Activated CD8-positive, alpha-beta memory T cell treated with anti-CD3 and anti-CD28 coated beads for 4 hours (primary cell): ENCODE data around the gene INSM2.
A peak's percentile ranks its signal among the peaks of the same experiment; 100 is the strongest.

ENCODE experiments used
- DNase-seq, 2 donors: peaks; one replicate each; pipeline ENCODE4 v3.0.0-alpha.2; 2020; ENCODE audit warnings: low read depth in 2 of 2

The INSM2 gene, protein sequence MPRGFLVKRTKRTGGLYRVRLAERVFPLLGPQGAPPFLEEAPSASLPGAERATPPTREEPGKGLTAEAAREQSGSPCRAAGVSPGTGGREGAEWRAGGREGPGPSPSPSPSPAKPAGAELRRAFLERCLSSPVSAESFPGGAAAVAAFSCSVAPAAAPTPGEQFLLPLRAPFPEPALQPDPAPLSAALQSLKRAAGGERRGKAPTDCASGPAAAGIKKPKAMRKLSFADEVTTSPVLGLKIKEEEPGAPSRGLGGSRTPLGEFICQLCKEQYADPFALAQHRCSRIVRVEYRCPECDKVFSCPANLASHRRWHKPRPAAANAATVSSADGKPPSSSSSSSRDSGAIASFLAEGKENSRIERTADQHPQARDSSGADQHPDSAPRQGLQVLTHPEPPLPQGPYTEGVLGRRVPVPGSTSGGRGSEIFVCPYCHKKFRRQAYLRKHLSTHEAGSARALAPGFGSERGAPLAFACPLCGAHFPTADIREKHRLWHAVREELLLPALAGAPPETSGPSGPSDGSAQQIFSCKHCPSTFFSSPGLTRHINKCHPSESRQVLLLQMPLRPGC

GRCh38 chr14:35533357-35534207, at the start of gene INSM2:
TSS of gene INSM2 (plus strand) at chr14:35534164. CDS start at chr14:35534253, 89 bp downstream.
- peak; percentile 18 to 21 for DNase-seq

- no peak for DNase-seq
Observed at GRCh38 chr14:35492569-35493014, 41.4 kb upstream of the INSM2 start.

- no peak for DNase-seq
Observed at GRCh38 chr14:35495278-35495677, 38.7 kb upstream of the INSM2 start.

GRCh38 chr14:35499180-35499579, 34.8 kb upstream of the INSM2 start:
- DNase-seq: no peak

- no peak for DNase-seq
Observed at GRCh38 chr14:35503646-35504045, 30.3 kb upstream of the INSM2 start.

DNA sequence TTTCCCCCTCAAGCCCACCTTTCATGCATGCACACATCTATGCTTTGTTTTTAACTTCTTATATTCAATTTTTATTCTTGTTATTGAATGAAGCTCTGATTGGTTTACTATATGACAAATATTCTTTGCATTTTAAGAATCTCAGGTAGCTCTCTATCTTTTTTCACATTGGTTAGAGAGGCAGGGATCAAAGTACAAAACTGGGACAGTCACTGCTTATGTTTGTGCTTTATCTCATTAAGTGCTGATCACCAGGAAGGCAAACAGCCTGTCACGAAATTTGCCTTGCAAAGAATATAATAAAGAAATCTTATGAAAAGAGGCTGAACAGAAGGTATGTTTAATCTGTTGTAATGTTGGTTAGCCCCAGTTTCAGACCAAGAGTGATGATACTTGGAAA, 29.7 kb upstream of the INSM2 start:
- DNase-seq: no peak

GRCh38 chr14:35506461-35506860, 27.5 kb upstream of the INSM2 start:
- no peak for DNase-seq

GRCh38 chr14:35506927-35507326, 27.0 kb upstream of the INSM2 start:
- no peak for DNase-seq

- DNase-seq: no peak
Observed at GRCh38 chr14:35509846-35510245, 24.1 kb upstream of the INSM2 start.

DNA sequence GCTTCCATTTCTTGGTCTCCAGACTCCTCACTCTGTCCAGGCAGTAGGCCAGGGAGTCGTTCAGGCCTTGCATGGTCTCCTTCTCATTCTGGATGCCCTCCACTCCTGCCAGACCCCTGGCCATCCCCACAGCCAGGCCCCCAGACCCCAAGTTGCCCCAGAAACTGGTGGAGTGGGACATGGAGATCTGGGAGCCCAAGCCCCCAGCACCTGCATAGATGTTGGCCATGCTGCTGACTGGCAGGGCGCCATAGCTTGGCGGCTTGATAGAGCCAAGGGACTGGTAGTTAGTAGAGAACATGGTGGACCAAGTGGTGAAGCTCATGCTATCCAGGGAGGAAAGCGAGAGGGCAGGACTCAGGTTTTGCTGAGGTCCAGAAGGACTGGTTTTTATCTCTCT, 21.2 kb upstream of the INSM2 start:
- no peak for DNase-seq

- no peak for DNase-seq
Observed at GRCh38 chr14:35515916-35516315, 18.0 kb upstream of the INSM2 start.

- no peak for DNase-seq
Observed at GRCh38 chr14:35519986-35520385, 14.0 kb upstream of the INSM2 start.

- DNase-seq: no peak
Observed at GRCh38 chr14:35525695-35526094, 8.3 kb upstream of the INSM2 start.

GRCh38 chr14:35526962-35527361, 7.0 kb upstream of the INSM2 start:
- DNase-seq: no peak

DNA sequence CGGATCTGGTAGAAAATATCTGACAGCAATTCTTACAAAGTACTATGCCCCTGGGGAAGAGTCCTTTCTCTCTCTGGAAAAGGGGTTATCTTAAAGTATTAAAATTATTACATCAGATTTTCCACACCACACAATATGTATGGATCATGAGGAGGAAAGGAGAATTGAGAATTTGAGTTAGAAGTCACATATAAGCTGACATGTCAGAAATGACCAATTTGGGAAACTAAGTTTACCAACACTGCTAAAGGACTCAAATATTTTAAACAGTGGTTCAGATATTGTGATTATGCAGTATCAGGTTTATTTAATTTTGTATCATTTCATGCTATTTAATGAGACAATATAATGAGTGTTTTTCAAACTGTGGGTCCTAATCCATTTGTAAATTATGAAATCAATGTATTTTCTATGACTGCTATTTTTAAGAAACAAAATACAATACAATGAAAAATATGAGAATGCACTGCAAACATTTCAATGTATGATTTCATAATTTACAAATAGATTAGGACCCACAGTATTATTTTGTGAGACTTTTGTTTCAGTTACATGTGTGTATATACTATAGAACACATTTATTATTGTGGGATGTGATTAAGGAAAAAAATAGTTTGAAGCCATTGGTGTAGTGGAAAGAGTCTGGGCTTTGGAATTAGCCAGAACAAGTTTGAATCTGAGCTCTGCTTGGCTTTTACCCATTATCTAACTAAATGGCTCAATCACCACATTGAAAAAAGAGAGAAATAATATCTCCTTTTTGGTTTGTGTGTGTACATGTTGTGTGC, 1.8 kb upstream of the INSM2 start:
- no peak for DNase-seq

GRCh38 chr14:35532783-35533356, 1.1 kb upstream of the INSM2 start:
- DNase-seq: no peak

DNA sequence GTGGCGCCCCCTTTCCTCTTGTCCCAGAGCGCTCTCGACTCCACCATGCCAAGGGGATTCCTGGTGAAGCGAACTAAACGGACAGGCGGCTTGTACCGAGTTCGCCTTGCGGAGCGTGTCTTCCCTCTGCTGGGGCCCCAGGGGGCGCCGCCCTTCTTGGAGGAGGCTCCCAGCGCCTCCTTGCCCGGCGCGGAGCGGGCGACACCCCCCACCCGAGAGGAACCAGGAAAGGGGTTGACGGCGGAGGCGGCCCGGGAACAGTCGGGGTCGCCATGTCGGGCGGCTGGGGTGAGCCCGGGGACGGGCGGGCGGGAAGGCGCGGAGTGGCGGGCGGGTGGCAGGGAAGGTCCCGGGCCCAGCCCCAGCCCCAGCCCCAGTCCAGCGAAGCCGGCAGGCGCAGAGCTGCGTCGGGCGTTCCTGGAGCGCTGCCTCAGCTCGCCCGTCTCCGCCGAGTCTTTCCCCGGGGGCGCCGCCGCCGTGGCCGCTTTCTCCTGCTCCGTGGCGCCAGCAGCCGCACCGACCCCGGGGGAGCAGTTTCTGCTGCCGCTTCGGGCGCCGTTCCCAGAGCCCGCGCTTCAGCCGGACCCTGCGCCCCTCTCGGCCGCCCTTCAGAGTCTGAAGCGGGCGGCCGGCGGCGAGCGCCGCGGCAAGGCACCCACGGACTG, 376 bp downstream of the INSM2 start:
- DNase-seq: no peak

DNA sequence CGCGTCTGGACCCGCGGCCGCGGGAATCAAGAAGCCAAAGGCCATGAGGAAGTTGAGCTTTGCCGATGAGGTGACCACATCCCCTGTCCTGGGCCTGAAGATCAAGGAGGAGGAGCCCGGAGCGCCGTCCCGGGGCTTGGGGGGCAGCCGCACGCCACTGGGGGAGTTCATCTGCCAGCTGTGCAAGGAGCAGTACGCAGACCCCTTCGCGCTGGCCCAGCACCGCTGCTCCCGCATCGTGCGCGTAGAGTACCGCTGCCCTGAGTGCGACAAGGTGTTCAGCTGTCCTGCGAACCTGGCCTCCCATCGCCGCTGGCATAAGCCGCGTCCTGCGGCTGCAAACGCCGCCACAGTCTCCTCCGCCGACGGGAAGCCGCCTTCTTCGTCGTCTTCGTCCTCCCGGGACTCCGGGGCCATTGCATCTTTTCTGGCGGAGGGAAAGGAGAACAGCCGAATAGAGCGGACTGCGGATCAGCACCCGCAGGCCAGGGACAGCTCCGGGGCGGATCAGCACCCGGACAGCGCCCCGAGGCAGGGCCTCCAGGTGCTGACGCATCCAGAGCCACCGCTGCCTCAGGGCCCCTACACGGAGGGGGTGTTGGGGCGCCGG, 1.0 kb downstream of the INSM2 start:
- DNase-seq: no peak

- DNase-seq: no peak
Observed at GRCh38 chr14:35535483-35536112, 1.6 kb downstream of the INSM2 start.

DNA sequence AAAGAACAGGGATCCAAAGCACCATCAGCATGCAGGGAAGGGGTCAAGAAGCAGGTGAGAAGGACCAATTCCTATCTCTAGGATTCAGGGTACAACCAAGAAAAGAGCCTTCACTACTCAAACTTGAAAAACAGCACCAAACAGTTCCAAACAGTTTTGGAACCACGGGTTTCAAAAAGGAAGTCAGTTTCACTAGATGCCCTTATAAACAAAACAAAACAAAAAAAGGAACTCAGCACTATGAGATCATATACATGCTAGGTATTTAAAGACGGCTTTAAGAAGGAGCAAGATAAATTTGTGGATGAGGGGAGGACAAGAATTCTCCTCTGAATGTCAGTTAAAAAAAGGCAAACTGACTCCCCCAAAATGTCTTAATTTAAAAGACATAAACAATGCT, 6.0 kb downstream of the INSM2 start:
- DNase-seq: no peak
